Loucy (cell line): ENCODE data around the gene NAA38.

Experiments used
- H2AFZ ChIP-seq: fragments of 200-600 bp; sonication (generic); 2 replicates; pipeline ENCODE4 v1.6.0; 2016; ENCODE audit warnings: antibody characterized with exemption, mild to moderate bottlenecking, low read length, moderate library complexity
- H3F3A ChIP-seq: fragments of 200-600 bp; 2 replicates; pipeline ENCODE4 v1.6.0; 2016; ENCODE audit warnings: antibody characterized with exemption, low read depth, mild to moderate bottlenecking
- H3K27me3 ChIP-seq: fragments of 200-600 bp; sonication (generic); 2 replicates; pipeline ENCODE4 v1.6.1; 2014; ENCODE audit warnings: low read length, mild to moderate bottlenecking; ENCODE audit not compliant: insufficient read depth, poor library complexity, severe bottlenecking
- H3K36me3 ChIP-seq: fragments of 200-600 bp; sonication (generic); 2 replicates; pipeline ENCODE4 v1.6.1; 2016; ENCODE audit warnings: low read length; ENCODE audit not compliant: insufficient read depth
- H3K4me1 ChIP-seq: fragments of 200-600 bp; sonication (generic); 2 replicates; pipeline ENCODE4 v1.5.1; 2014; ENCODE audit warnings: low read length, mild to moderate bottlenecking; ENCODE audit not compliant: insufficient read depth, poor library complexity, severe bottlenecking
- H3K4me2 ChIP-seq: fragments of 200-600 bp; sonication (generic); 2 replicates; pipeline ENCODE4 v1.6.0; 2014; ENCODE audit warnings: antibody characterized with exemption, low read length, low read depth, mild to moderate bottlenecking; ENCODE audit not compliant: poor library complexity, severe bottlenecking
- H3K4me3 ChIP-seq: fragments of 200-600 bp; sonication (generic); 2 replicates; pipeline ENCODE4 v1.5.1; 2014; ENCODE audit warnings: low read length, mild to moderate bottlenecking, mixed read lengths; ENCODE audit not compliant: poor library complexity, severe bottlenecking
- H3K79me2 ChIP-seq: fragments of 200-600 bp; sonication (generic); 2 replicates; pipeline ENCODE4 v1.6.1; 2014; ENCODE audit warnings: low read length; ENCODE audit not compliant: insufficient read depth
- H3K9ac ChIP-seq: fragments of 200-600 bp; sonication (generic); 2 replicates; pipeline ENCODE4 v1.6.0; 2014; ENCODE audit warnings: mild to moderate bottlenecking, low read depth, low read length, moderate library complexity; ENCODE audit not compliant: poor library complexity, severe bottlenecking
- H3K9me2 ChIP-seq: fragments of 200-600 bp; sonication (generic); replicated peaks from 2 replicates; pipeline ENCODE4 v1.6.1; 2016; ENCODE audit warnings: low read depth, low read length, mixed read lengths
- H3K9me3 ChIP-seq: fragments of 200-600 bp; sonication (generic); 2 replicates; pipeline ENCODE4 v1.6.1; 2014; ENCODE audit warnings: mild to moderate bottlenecking, antibody characterized with exemption, low read length, low read depth; ENCODE audit not compliant: insufficient read depth
- H4K20me1 ChIP-seq: fragments of 200-600 bp; sonication (generic); 2 replicates; pipeline ENCODE4 v1.6.0; 2014; ENCODE audit warnings: antibody characterized with exemption, low read length, mild to moderate bottlenecking; ENCODE audit not compliant: insufficient read depth, poor library complexity, severe bottlenecking
- EZH2phosphoT487 ChIP-seq: fragments of 200-600 bp; IDR thresholded peaks from 2 replicates; pipeline ENCODE4 v1.6.1; 2018; ENCODE audit warnings: antibody characterized with exemption, mild to moderate bottlenecking, moderate library complexity, borderline replicate concordance
- TF ChIP-seq, protein P1 (sequence below): fragments of 200-600 bp; sonication (generic); conservative IDR thresholded peaks from 2 replicates; pipeline ENCODE4 v1.5.1; 2014; ENCODE audit warnings: mild to moderate bottlenecking, antibody characterized with exemption, low read length

The NAA38 gene

DNA sequence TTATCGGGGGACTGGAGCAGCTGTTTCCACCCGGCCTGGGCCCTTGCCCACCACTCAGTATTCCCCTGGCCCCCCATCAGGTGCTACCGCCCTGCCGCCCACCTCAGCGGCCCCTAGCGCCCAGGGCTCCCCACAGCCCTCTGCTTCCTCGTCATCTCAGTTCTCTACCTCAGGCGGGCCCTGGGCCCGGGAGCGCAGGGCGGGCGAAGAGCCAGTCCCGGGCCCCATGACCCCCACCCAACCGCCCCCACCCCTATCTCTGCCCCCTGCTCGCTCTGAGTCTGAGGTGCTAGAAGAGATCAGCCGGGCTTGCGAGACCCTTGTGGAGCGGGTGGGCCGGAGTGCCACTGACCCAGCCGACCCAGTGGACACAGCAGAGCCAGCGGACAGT lies 8.6 kb downstream of the NAA38 start:
- Histone ChIP-seq H3K79me2 (peaks cover 20% of the 10 kb centered on the region; the same call in 1 of the 2 replicates), H3K4me2 (no peak overlapping the region), H3F3A (no peaks in the 10 kb centered on the region), H3K9ac (no peak overlapping the region), H3K4me1 (no peaks in the 10 kb centered on the region), H3K9me2 (no peaks in the 10 kb centered on the region), H3K4me3 (no peak overlapping the region), H2AFZ (no peak overlapping the region), H3K27me3 (no peaks in the 10 kb centered on the region), H4K20me1 (peaks cover 40% of the 10 kb centered on the region), H3K9me3 (no peaks in the 10 kb centered on the region), H3K36me3 (peaks cover 68% of the 10 kb centered on the region; the same call in 1 of the 2 replicates)
- TF ChIP-seq, protein P1, sequence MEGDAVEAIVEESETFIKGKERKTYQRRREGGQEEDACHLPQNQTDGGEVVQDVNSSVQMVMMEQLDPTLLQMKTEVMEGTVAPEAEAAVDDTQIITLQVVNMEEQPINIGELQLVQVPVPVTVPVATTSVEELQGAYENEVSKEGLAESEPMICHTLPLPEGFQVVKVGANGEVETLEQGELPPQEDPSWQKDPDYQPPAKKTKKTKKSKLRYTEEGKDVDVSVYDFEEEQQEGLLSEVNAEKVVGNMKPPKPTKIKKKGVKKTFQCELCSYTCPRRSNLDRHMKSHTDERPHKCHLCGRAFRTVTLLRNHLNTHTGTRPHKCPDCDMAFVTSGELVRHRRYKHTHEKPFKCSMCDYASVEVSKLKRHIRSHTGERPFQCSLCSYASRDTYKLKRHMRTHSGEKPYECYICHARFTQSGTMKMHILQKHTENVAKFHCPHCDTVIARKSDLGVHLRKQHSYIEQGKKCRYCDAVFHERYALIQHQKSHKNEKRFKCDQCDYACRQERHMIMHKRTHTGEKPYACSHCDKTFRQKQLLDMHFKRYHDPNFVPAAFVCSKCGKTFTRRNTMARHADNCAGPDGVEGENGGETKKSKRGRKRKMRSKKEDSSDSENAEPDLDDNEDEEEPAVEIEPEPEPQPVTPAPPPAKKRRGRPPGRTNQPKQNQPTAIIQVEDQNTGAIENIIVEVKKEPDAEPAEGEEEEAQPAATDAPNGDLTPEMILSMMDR: no peak
- no peak for TF ChIP-seq EZH2phosphoT487

DNA sequence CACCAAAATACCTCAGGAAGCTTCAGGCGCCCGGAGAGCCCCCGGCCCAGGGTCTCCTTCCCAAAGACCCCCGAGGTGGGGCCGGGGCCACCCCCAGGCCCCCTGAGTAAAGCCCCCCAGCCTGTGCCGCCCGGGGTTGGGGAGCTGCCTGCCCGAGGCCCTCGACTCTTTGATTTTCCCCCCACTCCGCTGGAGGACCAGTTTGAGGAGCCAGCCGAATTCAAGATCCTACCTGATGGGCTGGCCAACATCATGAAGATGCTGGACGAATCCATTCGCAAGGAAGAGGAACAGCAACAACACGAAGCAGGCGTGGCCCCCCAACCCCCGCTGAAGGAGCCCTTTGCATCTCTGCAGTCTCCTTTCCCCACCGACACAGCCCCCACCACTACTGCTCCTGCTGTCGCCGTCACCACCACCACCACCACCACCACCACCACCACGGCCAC lies 9.2 kb downstream of the NAA38 start:
- no peaks in the 10 kb centered on the region for H3K9me3 ChIP-seq
- H2AFZ ChIP-seq: no peak overlapping the region
- H3K79me2 ChIP-seq: peaks cover 26% of the 10 kb centered on the region; the same call in 1 of the 2 replicates
- no peaks in the 10 kb centered on the region for H3K27me3 ChIP-seq
- peaks cover 68% of the 10 kb centered on the region; the same call in 1 of the 2 replicates for H3K36me3 ChIP-seq
- H3K9ac ChIP-seq: no peak overlapping the region
- H3F3A ChIP-seq: no peaks in the 10 kb centered on the region
- H3K4me3 ChIP-seq: no peak overlapping the region
- H3K4me1 ChIP-seq: no peaks in the 10 kb centered on the region
- no peaks in the 10 kb centered on the region for H3K9me2 ChIP-seq
- no peak overlapping the region for H3K4me2 ChIP-seq
- TF ChIP-seq, protein P1: no peak
- TF ChIP-seq EZH2phosphoT487: no peak
- peaks cover 46% of the 10 kb centered on the region for H4K20me1 ChIP-seq

DNA sequence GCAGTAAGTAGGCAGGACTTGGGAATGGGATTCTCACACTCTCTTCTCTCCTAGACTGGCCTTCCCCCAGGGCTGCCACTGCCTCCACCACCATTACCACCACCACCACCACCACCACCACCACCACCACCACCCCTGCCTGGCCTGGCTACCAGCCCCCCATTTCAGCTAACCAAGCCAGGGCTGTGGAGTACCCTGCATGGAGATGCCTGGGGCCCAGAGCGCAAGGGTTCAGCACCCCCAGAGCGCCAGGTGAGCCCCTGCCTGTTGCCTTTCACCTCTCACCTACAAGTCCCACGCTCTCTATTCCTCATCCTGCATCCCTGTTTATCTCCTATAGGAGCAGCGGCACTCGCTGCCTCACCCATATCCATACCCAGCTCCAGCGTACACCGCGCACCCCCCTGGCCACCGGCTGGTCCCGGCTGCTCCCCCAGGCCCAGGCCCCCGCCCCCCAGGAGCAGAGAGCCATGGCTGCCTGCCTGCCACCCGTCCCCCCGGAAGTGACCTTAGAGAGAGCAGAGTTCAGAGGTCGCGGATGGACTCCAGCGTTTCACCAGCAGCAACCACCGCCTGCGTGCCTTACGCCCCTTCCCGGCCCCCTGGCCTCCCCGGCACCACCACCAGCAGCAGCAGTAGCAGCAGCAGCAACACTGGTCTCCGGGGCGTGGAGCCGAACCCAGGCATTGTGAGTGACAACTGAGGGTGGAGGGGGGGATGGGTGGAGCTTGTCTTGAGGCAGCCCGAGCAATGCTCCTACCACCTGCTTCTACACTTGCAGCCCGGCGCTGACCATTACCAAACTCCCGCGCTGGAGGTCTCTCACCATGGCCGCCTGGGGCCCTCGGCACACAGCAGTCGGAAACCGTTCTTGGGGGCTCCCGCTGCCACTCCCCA lies 10.3 kb downstream of the NAA38 start:
- peaks cover 5% of the 10 kb centered on the region for H3K4me1 ChIP-seq
- H3K9me2 ChIP-seq: no peaks in the 10 kb centered on the region
- no peak overlapping the region for H3K9ac ChIP-seq
- H3K79me2 ChIP-seq: peaks cover 36% of the 10 kb centered on the region; the same call in 1 of the 2 replicates
- H3F3A ChIP-seq: no peaks in the 10 kb centered on the region
- H3K4me2 ChIP-seq: no peak overlapping the region
- H4K20me1 ChIP-seq: peaks cover 55% of the 10 kb centered on the region
- H2AFZ ChIP-seq: no peak overlapping the region
- no peaks in the 10 kb centered on the region for H3K27me3 ChIP-seq
- TF ChIP-seq EZH2phosphoT487: no peak
- TF ChIP-seq, protein P1: no peak
- no peaks in the 10 kb centered on the region for H3K9me3 ChIP-seq
- H3K36me3 ChIP-seq: peaks cover 56% of the 10 kb centered on the region; the same call in 1 of the 2 replicates
- no peak overlapping the region for H3K4me3 ChIP-seq
